ENCODE data around the gene RSAD1. TPM values are rescaled to one million over a fixed set of nuclear protein-coding genes. Genes with fewer than 3 reads are reported as not detected.
A peak's percentile ranks its signal among the peaks of the same experiment; 100 is the strongest.

RSAD1 gene
- total RNA-seq, 1 experiment from 2014 or later = 69.2 TPM

DNA sequence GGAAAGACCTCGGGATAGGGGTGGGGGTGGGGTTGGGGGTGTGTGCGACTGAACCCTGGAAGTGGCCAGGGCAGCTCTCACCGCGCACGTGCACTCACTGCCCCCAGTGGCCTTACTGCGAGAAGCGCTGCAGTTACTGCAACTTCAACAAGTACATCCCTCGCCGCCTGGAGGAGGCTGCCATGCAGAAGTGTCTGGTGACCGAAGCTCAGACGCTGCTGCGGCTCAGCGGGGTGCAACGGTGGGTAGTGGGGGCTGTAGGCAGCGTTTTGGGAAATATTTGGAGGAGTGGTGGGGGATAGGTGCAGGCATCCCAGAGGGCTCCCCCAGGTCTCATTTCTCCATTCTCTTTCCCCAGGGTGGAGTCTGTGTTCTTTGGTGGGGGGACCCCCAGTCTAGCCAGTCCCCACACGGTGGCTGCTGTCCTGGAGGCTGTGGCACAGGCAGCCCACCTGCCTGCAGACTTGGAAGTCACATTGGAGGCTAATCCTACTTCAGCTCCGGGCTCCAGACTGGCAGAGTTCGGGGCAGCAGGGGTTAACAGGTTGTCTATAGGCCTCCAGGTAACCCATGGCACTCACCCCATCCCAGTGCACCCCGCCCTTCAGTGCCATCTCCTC, 972 bp downstream of the RSAD1 start:
- no peaks in the 10 kb centered on the region for H3K9me3 ChIP-seq
- peak; percentile 84 for DNase-seq
- H3K36me3 ChIP-seq = peaks cover 38% of the 10 kb centered on the region
- no peaks in the 10 kb centered on the region for H3K27me3 ChIP-seq
- peak overlapping the region; percentile 89 for H3K4me3 ChIP-seq

GRCh38 chr17:50480142-50480764, 1.6 kb downstream of the RSAD1 start:
- no peak for DNase-seq
- H3K4me3 ChIP-seq = peak overlapping the region; percentile 89; the same call in 1 of the 2 replicates
- H3K9me3 ChIP-seq = no peaks in the 10 kb centered on the region
- no peaks in the 10 kb centered on the region for H3K27me3 ChIP-seq
- H3K36me3 ChIP-seq = peaks cover 44% of the 10 kb centered on the region

DNA sequence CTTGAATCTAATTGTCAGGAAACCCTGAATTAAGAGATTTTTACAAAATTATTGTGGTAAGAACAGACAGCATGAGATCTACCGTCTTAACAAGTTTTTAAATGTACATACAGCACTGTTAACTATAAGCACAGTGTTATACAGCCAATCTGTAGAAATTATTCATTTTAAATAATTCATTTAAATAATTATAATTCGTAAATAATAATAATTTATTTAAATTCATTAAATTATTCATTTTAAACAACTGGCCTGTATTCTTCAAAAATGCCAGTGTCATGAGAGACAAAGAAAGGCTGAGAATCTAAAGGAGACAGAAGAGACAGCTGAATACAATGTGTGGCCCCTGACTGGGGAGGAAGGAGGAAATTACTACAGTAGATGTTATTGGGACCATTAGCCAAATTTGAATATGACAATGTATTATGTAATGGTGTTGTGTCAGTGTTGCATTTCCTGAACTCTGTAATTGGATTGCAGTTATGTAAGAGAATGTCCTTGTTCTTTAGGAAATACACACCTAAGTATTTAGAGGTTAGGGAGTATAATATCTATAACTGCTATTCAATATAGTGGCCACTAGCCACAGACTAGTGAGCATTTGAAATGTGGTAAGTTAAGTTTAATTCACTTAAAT, 2.3 kb downstream of the RSAD1 start:
- no peaks in the 10 kb centered on the region for H3K27me3 ChIP-seq
- H3K4me3 ChIP-seq = no peak overlapping the region
- H3K36me3 ChIP-seq = peaks cover 52% of the 10 kb centered on the region
- no peaks in the 10 kb centered on the region for H3K9me3 ChIP-seq
- no peak for DNase-seq

DNA sequence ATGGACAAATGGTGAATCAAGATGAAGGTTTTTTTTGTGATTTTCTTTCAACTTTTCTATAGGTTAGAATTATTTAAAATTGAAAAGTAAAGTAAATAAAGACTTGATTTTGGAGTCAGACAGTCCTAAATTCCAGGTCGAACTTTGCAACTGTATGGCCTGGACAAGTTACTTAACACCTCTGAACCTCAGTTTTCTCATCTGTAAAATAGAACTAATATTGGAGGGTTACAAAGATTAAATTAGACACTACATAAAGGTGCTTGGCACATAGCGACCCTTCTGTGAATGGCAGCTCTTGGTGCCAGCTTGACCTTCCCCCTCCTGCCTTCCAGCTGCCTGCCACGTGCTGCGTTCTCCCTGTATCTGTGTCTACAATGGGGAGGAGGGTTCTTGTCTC, 3.0 kb downstream of the RSAD1 start:
- H3K36me3 ChIP-seq = peaks cover 52% of the 10 kb centered on the region
- H3K27me3 ChIP-seq = no peaks in the 10 kb centered on the region
- no peak for DNase-seq
- no peak overlapping the region for H3K4me3 ChIP-seq
- H3K9me3 ChIP-seq = no peaks in the 10 kb centered on the region

DNA sequence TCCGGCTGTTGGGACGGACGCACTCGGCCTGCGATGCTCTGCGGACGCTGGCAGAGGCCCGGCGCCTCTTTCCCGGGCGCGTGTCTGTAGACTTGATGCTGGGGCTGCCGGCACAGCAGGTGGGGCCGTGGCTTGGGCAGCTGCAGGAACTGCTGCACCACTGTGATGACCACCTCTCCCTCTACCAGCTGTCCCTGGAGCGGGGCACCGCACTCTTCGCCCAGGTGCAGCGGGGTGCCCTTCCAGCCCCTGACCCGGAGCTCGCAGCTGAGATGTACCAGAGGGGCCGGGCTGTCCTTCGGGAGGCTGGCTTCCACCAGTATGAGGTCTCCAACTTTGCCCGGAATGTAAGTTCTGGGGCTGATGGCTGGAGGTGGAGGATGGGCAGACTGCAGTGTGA, 3.5 kb downstream of the RSAD1 start:
- no peaks in the 10 kb centered on the region for H3K27me3 ChIP-seq
- H3K4me3 ChIP-seq = no peak overlapping the region
- peaks cover 55% of the 10 kb centered on the region for H3K36me3 ChIP-seq
- H3K9me3 ChIP-seq = no peaks in the 10 kb centered on the region
- no peak for DNase-seq

- peak; percentile 93 for DNase-seq
- H3K4me3 ChIP-seq = no peak overlapping the region
- H3K9me3 ChIP-seq = no peaks in the 10 kb centered on the region
- peaks cover 57% of the 10 kb centered on the region for H3K36me3 ChIP-seq
- no peaks in the 10 kb centered on the region for H3K27me3 ChIP-seq
These were observed 3.9 kb downstream of the RSAD1 start for GRCh38 chr17:50482516-50482915.

DNA sequence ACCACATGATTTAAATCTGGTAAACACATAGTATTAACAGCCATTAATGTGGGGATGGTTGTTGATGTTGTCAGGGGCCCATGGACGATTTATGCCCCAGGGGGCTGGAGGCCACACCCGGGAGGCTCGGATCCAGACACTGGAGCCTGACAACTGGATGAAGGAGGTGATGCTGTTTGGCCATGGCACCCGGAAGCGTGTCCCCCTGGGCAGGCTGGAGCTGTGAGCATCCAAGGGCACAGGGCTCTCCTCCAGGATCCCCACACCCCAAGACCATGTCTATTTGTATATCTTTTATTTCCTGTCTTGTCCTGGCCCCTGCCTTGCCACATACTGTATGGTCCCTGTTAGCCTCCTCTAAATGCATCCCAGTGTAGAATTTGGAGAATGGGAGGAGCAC, 4.6 kb downstream of the RSAD1 start:
- no peak for DNase-seq
- no peak overlapping the region for H3K4me3 ChIP-seq
- peaks cover 59% of the 10 kb centered on the region for H3K36me3 ChIP-seq
- H3K27me3 ChIP-seq = no peaks in the 10 kb centered on the region
- no peaks in the 10 kb centered on the region for H3K9me3 ChIP-seq

- no peak overlapping the region for H3K4me3 ChIP-seq
- no peaks in the 10 kb centered on the region for H3K9me3 ChIP-seq
- no peaks in the 10 kb centered on the region for H3K27me3 ChIP-seq
- H3K36me3 ChIP-seq = peaks cover 59% of the 10 kb centered on the region
- DNase-seq = no peak
These were observed 5.9 kb downstream of the RSAD1 start for GRCh38 chr17:50484386-50485155.

- peak; percentile 71 for DNase-seq
- no peak overlapping the region for H3K4me3 ChIP-seq
- H3K9me3 ChIP-seq = no peaks in the 10 kb centered on the region
- H3K27me3 ChIP-seq = no peaks in the 10 kb centered on the region
- H3K36me3 ChIP-seq = peaks cover 38% of the 10 kb centered on the region
These were observed 8.8 kb downstream of the RSAD1 start for GRCh38 chr17:50487213-50488096.

DNA sequence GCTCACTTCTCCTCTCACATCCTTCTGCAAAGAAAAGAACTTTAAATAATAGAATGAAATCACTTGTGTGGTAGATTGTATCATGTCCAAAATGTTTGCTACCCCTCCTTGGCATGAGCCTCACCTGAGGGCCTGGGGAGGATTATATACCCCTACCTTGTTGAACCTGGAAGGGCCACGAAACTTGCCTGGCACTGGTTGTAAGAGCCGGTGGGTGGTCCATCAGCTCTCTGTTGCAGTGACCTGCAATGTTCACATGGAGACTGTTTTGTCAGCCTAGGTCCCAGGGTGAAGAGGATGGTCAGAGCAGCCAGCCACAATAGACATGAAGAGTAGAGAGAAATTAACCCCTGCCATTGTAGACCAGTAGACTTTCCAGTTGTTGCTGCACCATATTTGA, 10.2 kb downstream of the RSAD1 start:
- no peak for DNase-seq
- no peaks in the 10 kb centered on the region for H3K9me3 ChIP-seq
- no peak overlapping the region for H3K4me3 ChIP-seq
- peaks cover 28% of the 10 kb centered on the region for H3K36me3 ChIP-seq
- H3K27me3 ChIP-seq = no peaks in the 10 kb centered on the region

- no peak for DNase-seq
- H3K27me3 ChIP-seq = no peaks in the 10 kb centered on the region
- H3K9me3 ChIP-seq = no peaks in the 10 kb centered on the region
- H3K36me3 ChIP-seq = peaks cover 7% of the 10 kb centered on the region
- H3K4me3 ChIP-seq = no peak overlapping the region
These were observed 12.8 kb downstream of the RSAD1 start for GRCh38 chr17:50491505-50491904.

DNA sequence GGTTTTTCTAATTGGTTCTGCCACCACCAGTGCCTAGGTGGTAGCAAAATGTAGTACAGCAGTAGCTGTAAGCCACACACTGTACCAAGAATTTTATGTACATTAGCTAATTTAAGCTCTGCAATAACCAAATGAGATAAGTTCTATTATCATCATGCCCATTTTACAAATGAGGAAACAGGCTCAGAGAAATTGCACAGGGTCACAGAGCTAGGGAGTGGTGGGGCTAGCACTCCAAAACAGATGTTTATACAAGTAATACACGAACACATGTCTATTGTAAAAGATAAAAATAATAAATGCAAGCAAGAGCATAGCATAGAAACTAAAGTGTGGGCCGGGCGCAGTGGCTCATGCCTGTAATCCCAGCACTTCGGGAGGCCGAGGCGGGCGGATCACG, 13.6 kb downstream of the RSAD1 start:
- no peaks in the 10 kb centered on the region for H3K9me3 ChIP-seq
- no peak for DNase-seq
- H3K36me3 ChIP-seq = peaks cover 4% of the 10 kb centered on the region

DNA sequence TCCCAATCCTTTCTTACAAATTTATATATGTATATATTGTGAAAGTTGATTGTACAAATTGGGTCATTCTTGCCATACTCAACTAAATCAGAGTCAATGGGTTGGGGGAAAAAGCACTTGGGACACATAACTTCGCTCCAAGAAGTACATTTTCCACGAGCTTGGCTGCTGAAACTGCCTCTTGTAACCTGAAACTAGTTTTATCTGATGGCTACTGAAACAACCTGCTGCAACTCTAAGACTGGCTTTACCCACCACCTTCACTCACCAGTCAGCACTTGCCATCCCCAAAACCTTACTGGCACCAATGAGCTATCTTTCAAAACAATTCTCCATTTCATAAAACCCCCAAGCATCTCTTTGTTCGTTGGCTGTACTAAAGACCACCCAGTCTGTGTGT, 15.1 kb downstream of the RSAD1 start:
- H3K4me3 ChIP-seq = no peak overlapping the region
- no peaks in the 10 kb centered on the region for H3K9me3 ChIP-seq
- H3K27me3 ChIP-seq = no peaks in the 10 kb centered on the region
- H3K36me3 ChIP-seq = no peaks in the 10 kb centered on the region
- no peak for DNase-seq

More for the DNA sequence above, 13.6 kb downstream of the RSAD1 start:
- H3K4me3 ChIP-seq = no peak overlapping the region
- H3K27me3 ChIP-seq = no peaks in the 10 kb centered on the region

GRCh38 chr17:50495217-50495823, 16.7 kb downstream of the RSAD1 start:
- H3K9me3 ChIP-seq = no peaks in the 10 kb centered on the region; the same call in 1 of the 2 replicates
- H3K4me3 ChIP-seq = no peak overlapping the region
- no peaks in the 10 kb centered on the region for H3K27me3 ChIP-seq
- DNase-seq = no peak
- no peaks in the 10 kb centered on the region for H3K36me3 ChIP-seq

GRCh38 chr17:50495918-50496317, 17.3 kb downstream of the RSAD1 start:
- Histone ChIP-seq H3K36me3 (no peaks in the 10 kb centered on the region), H3K27me3 (no peaks in the 10 kb centered on the region), H3K4me3 (no peak overlapping the region), H3K9me3 (no peaks in the 10 kb centered on the region; the same call in 1 of the 2 replicates)
- DNase-seq = peak; percentile 56

Measured in MG63 (cell line).